DOHH2 (cell line): ENCODE data around the gene SOX10.

Experiments
- CTCF ChIP-seq: fragments of 200-600 bp; sonication (generic); IDR thresholded peaks from one replicate; pipeline ENCODE4 v1.5.1; 2014; ENCODE audit warnings: antibody characterized with exemption, mild to moderate bottlenecking, low read depth, low read length; ENCODE audit not compliant: poor library complexity, severe bottlenecking
- EZH2phosphoT487 ChIP-seq: fragments of 200-600 bp; sonication (generic); IDR thresholded peaks from 2 replicates; pipeline ENCODE4 v1.6.1; 2017; ENCODE audit warnings: borderline replicate concordance, mild to moderate bottlenecking, antibody characterized with exemption, low read length, moderate library complexity, mixed read lengths

- TF ChIP-seq CTCF (no peak), EZH2phosphoT487 (no peak)
Observed at GRCh38 chr22:37995460-37995859, 11.1 kb upstream of the SOX10 start.
